Measurements from ENCODE around the gene TAF4B. TPM values are rescaled to one million over a fixed set of nuclear protein-coding genes. Genes with fewer than 3 reads are reported as not detected.

Gene TAF4B
- total RNA-seq, 2 experiments from 2014 or later, result 50.1 to 52.3 TPM

GRCh38 chr18:26322890-26323653, 96.8 kb downstream of the TAF4B start:
- Histone ChIP-seq H3K9me3 (ENCODE audit: low read length) (no peaks in the 10 kb centered on the region), H3K79me2 (ENCODE audit: insufficient read depth, low read depth, low read length) (no peaks in the 10 kb centered on the region; the same call in 1 of the 2 replicates), H3K4me2 (ENCODE audit: low read length) (no peak overlapping the region), H3K36me3 (ENCODE audit: insufficient read depth, low read length) (peaks cover 88% of the 10 kb centered on the region), H4K20me1 (ENCODE audit: insufficient read depth, low read length) (no peaks in the 10 kb centered on the region), H3K27ac (ENCODE audit: low read depth, low read length, poor library complexity, severe bottlenecking) (no peak overlapping the region), H2AFZ (ENCODE audit: low read length) (no peak overlapping the region), H3K4me3 (ENCODE audit: low read depth, low read length, poor library complexity, severe bottlenecking) (no peak overlapping the region), H3K4me1 (ENCODE audit: insufficient read depth, low read length, poor library complexity, severe bottlenecking) (no peaks in the 10 kb centered on the region), H3K9me2 (ENCODE audit: insufficient read depth, low read length) (no peaks in the 10 kb centered on the region)
- TF ChIP-seq EZH2phosphoT487 (IDR thresholded peaks at IDR 0.05; ENCODE audit: borderline replicate concordance, low read depth, low read length) (no peak), CTCF (conservative IDR thresholded peaks at IDR 0.05; ENCODE audit: low read length) (no peak)
- no peak for DNase-seq (ENCODE audit: low spot score)
- no TSS peak for BruUV-seq (replicated peaks)
- ChIA-PET POLR2A (interaction anchor here (0.6 kb wide), 1 partner anchor 16 kb away, joined by 4 read pairs; no protein-coding TSS in a partner anchor), CTCF (ENCODE audit: unreplicated experiment) (no interaction called here)
- intact Hi-C loops (cut with micrococcal nuclease; ENCODE audit: unreplicated experiment), result no loop called here

GRCh38 chr18:26325771-26326170, 99.5 kb downstream of the TAF4B start:
- no peak overlapping the region for H2AFZ ChIP-seq (ENCODE audit: low read length)
- H3K9me2 ChIP-seq (ENCODE audit: insufficient read depth, low read length), result no peaks in the 10 kb centered on the region
- no peak for DNase-seq (ENCODE audit: low spot score)
- no peak overlapping the region for H3K27ac ChIP-seq (ENCODE audit: low read depth, low read length, poor library complexity, severe bottlenecking)
- H3K4me1 ChIP-seq (ENCODE audit: insufficient read depth, low read length, poor library complexity, severe bottlenecking), result no peaks in the 10 kb centered on the region
- intact Hi-C loops (cut with micrococcal nuclease; ENCODE audit: unreplicated experiment), result no loop called here
- H3K9me3 ChIP-seq (ENCODE audit: low read length), result no peaks in the 10 kb centered on the region
- BruUV-seq (replicated peaks), result no TSS peak
- peaks cover 94% of the 10 kb centered on the region for H3K36me3 ChIP-seq (ENCODE audit: insufficient read depth, low read length)
- TF ChIP-seq EZH2phosphoT487 (IDR thresholded peaks at IDR 0.05; ENCODE audit: borderline replicate concordance, low read depth, low read length) (no peak), CTCF (conservative IDR thresholded peaks at IDR 0.05; ENCODE audit: low read length) (no peak)
- CTCF ChIA-PET (ENCODE audit: unreplicated experiment), result no interaction called here
- H3K4me2 ChIP-seq (ENCODE audit: low read length), result no peak overlapping the region
- H3K79me2 ChIP-seq (ENCODE audit: insufficient read depth, low read depth, low read length), result no peaks in the 10 kb centered on the region; the same call in 1 of the 2 replicates
- no peak overlapping the region for H3K4me3 ChIP-seq (ENCODE audit: low read depth, low read length, poor library complexity, severe bottlenecking)
- POLR2A ChIA-PET, result interaction anchor here (0.6 kb wide), 1 partner anchor 154 kb away, joined by 3 read pairs; no protein-coding TSS in a partner anchor
- H4K20me1 ChIP-seq (ENCODE audit: insufficient read depth, low read length), result no peaks in the 10 kb centered on the region

GRCh38 chr18:26327062-26327461, 100.8 kb downstream of the TAF4B start:
- Histone ChIP-seq H3K27ac (ENCODE audit: low read depth, low read length, poor library complexity, severe bottlenecking) (no peak overlapping the region), H3K9me3 (ENCODE audit: low read length) (no peaks in the 10 kb centered on the region), H3K36me3 (ENCODE audit: insufficient read depth, low read length) (peaks cover 95% of the 10 kb centered on the region), H3K4me3 (ENCODE audit: low read depth, low read length, poor library complexity, severe bottlenecking) (no peak overlapping the region), H4K20me1 (ENCODE audit: insufficient read depth, low read length) (no peaks in the 10 kb centered on the region), H3K4me2 (ENCODE audit: low read length) (no peak overlapping the region), H3K4me1 (ENCODE audit: insufficient read depth, low read length, poor library complexity, severe bottlenecking) (no peaks in the 10 kb centered on the region), H3K9me2 (ENCODE audit: insufficient read depth, low read length) (no peaks in the 10 kb centered on the region), H2AFZ (ENCODE audit: low read length) (no peak overlapping the region), H3K79me2 (ENCODE audit: insufficient read depth, low read depth, low read length) (no peaks in the 10 kb centered on the region; the same call in 1 of the 2 replicates)
- intact Hi-C loops (cut with micrococcal nuclease; ENCODE audit: unreplicated experiment), result no loop called here
- ChIA-PET POLR2A (no interaction called here), CTCF (ENCODE audit: unreplicated experiment) (no interaction called here)
- TF ChIP-seq CTCF (conservative IDR thresholded peaks at IDR 0.05; ENCODE audit: low read length) (no peak), EZH2phosphoT487 (IDR thresholded peaks at IDR 0.05; ENCODE audit: borderline replicate concordance, low read depth, low read length) (no peak)
- no peak for DNase-seq (ENCODE audit: low spot score)
- BruUV-seq (replicated peaks), result no TSS peak

Measured in OCI-LY7 (cell line).